GM12872 (cell line): Measurements from ENCODE around the gene AQP5.

Experiments used
- TF ChIP-seq, protein P1 (sequence below): IDR thresholded peaks from 3 replicates; pipeline ENCODE4 v1.5.1; 2011; ENCODE audit warnings: low read depth, mild to moderate bottlenecking, low read length, moderate library complexity; ENCODE audit not compliant: insufficient read depth

Gene AQP5

GRCh38 chr12:49975318-49975761 is 13.7 kb downstream of the AQP5 start:
- TF ChIP-seq, protein P1, sequence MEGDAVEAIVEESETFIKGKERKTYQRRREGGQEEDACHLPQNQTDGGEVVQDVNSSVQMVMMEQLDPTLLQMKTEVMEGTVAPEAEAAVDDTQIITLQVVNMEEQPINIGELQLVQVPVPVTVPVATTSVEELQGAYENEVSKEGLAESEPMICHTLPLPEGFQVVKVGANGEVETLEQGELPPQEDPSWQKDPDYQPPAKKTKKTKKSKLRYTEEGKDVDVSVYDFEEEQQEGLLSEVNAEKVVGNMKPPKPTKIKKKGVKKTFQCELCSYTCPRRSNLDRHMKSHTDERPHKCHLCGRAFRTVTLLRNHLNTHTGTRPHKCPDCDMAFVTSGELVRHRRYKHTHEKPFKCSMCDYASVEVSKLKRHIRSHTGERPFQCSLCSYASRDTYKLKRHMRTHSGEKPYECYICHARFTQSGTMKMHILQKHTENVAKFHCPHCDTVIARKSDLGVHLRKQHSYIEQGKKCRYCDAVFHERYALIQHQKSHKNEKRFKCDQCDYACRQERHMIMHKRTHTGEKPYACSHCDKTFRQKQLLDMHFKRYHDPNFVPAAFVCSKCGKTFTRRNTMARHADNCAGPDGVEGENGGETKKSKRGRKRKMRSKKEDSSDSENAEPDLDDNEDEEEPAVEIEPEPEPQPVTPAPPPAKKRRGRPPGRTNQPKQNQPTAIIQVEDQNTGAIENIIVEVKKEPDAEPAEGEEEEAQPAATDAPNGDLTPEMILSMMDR, result no peak

- TF ChIP-seq, protein P1, result no peak
These were observed 14.9 kb downstream of the AQP5 start for GRCh38 chr12:49976557-49976956.

GRCh38 chr12:49978125-49978524 is 16.5 kb downstream of the AQP5 start:
- TF ChIP-seq, protein P1, result no peak

DNA sequence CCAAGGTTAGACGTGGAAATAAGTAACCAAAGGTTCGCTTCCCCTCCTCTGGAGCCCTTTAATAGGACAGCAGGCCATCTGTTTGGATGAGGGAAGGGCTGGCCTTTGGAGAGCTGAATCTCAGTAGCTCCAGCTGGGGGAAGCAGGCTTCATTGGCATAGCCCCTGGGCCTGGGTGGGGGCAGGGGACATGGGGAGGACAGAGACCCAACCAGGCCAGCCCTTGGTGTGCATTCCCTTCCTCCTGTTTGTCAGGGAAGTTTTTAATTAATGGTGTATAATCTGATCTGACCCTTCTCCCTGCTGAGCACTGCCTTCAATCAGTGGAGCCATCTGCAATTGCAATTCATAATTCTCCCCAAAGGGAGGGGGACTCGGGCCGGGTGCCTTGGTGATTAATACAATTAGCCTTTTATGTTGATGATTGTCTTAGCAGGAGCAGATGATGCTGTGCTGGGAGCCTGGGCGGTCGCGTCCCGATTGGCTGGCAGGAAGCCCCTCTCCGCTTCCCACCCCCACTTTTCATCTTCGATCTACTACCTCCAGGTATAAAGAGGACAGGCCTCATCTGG is 17.4 kb downstream of the AQP5 start:
- TF ChIP-seq, protein P1, result no peak

DNA sequence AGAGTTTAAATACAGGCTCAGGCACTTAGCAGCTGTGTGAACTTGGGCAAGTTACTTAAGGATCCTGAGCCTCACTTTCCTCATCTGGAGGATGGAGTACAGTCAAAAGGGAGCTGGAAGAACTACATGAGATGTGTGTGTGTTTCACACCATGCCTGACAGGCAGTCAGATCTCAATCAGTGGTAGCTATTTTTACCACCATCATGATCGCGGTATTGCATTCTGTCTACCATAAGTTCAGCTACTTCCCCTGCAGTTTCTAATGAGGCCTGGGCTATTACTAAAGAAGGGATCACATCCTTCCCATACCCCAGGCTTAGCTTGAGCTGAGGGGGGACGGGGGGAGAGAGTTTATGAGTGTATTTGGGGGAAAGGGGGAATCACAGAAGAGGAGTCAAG is 18.1 kb downstream of the AQP5 start:
- TF ChIP-seq, protein P1, result no peak

- TF ChIP-seq, protein P1, result no peak
These were observed 19.1 kb downstream of the AQP5 start for GRCh38 chr12:49980501-49981349.

DNA sequence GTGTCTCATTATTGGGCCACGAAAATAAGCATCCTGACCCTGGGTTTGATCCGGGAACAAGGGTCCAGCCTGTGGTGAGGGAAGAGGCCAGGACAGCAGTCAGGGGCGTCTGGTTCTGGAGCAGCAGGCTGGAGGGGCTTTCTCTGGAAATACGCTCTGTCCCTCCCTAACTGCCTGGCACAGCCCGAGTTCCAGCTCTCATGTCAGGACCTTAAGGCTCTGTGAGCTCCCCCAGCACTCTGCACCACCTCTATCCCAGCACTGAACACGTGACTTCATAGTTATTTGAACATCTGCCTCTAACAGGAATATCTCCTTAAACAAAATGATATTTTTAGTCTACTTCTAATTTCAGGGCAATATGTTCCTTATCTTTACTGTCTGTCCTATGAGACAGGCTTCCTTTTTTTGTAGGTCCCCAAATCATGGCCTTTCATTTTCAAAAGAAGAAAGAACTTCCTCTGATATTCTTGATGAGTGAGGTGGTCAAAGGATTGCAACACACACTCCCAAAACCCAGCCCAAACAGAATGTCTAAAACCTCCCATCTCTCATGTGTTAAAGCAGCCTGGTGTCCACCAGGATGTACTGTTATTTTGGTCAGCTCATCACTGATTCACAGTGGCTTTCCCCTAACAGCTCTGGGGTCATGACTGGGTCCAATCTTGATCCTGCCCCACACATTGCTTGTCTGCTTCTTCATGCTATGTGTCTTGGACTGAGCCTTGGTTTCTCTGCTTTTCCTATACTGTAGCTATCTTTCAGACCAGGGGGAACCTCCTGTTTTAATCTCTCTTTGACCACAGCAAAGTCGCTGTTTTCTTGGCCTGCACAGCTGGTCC is 20.8 kb downstream of the AQP5 start:
- TF ChIP-seq, protein P1, result no peak
